NCI-H510A (cell line): ENCODE results near the gene CEACAM18.
"Not testable (repeated sequence)": the region's sequence is repeated elsewhere in the genome, so short reads cannot be mapped to it uniquely, and the experiment has no call there.

ENCODE experiments used
- DNase-seq: peaks from one replicate; lab custom pipeline; 2025; lab: John Stamatoyannopoulos, UW

Gene CEACAM18

GRCh38 chr19:51478381-51479234 is at the start of gene CEACAM18:
Gene CEACAM18, plus strand, starts transcription at chr19:51478539.
- DNase-seq = no peak

GRCh38 chr19:51430221-51430620 is 48.1 kb upstream of the CEACAM18 start:
- no peak for DNase-seq

- no peak for DNase-seq
These were observed 47.2 kb upstream of the CEACAM18 start for GRCh38 chr19:51431124-51431523.

- DNase-seq = no peak
These were observed 45.3 kb upstream of the CEACAM18 start for GRCh38 chr19:51433043-51433442.

- DNase-seq = no peak
These were observed 43.9 kb upstream of the CEACAM18 start for GRCh38 chr19:51434456-51434855.

GRCh38 chr19:51439021-51439465 is 39.3 kb upstream of the CEACAM18 start:
- no peak for DNase-seq

GRCh38 chr19:51440052-51440451 is 38.3 kb upstream of the CEACAM18 start:
- DNase-seq = no peak

- DNase-seq = no peak
These were observed 37.4 kb upstream of the CEACAM18 start for GRCh38 chr19:51440846-51441409.

GRCh38 chr19:51441410-51442390 is 36.6 kb upstream of the CEACAM18 start:
- no peak for DNase-seq

- not testable (repeated sequence) for DNase-seq
These were observed 30.8 kb upstream of the CEACAM18 start for GRCh38 chr19:51447510-51447909.

GRCh38 chr19:51448011-51448410 is 30.3 kb upstream of the CEACAM18 start:
- no peak for DNase-seq

- DNase-seq = no peak
These were observed 29.8 kb upstream of the CEACAM18 start for GRCh38 chr19:51448411-51449016.

- no peak for DNase-seq
These were observed 27.5 kb upstream of the CEACAM18 start for GRCh38 chr19:51450730-51451307.

- DNase-seq = no peak
These were observed 21.6 kb upstream of the CEACAM18 start for GRCh38 chr19:51456541-51457290.

GRCh38 chr19:51457351-51458013 is 20.9 kb upstream of the CEACAM18 start:
- no peak for DNase-seq

GRCh38 chr19:51458051-51458645 is 20.2 kb upstream of the CEACAM18 start, which contains the start of gene SIGLEC8:
Gene SIGLEC8, minus strand, starts transcription at chr19:51458454. Its CDS starts 67 bp downstream, at chr19:51458387.
- no peak for DNase-seq

- DNase-seq = no peak
These were observed 19.3 kb upstream of the CEACAM18 start for GRCh38 chr19:51458899-51459505.

- DNase-seq = no peak
These were observed 18.0 kb upstream of the CEACAM18 start for GRCh38 chr19:51460164-51460992.
